ENCODE measurements around the gene SLIT2. TPM values are rescaled to one million over a fixed set of nuclear protein-coding genes. Genes with fewer than 3 reads are reported as not detected.

SLIT2 gene
- total RNA-seq (2014; rRNA removed; shearing (Covaris generic)) = 0.29 and 0.39 TPM in 2 replicates

DNA sequence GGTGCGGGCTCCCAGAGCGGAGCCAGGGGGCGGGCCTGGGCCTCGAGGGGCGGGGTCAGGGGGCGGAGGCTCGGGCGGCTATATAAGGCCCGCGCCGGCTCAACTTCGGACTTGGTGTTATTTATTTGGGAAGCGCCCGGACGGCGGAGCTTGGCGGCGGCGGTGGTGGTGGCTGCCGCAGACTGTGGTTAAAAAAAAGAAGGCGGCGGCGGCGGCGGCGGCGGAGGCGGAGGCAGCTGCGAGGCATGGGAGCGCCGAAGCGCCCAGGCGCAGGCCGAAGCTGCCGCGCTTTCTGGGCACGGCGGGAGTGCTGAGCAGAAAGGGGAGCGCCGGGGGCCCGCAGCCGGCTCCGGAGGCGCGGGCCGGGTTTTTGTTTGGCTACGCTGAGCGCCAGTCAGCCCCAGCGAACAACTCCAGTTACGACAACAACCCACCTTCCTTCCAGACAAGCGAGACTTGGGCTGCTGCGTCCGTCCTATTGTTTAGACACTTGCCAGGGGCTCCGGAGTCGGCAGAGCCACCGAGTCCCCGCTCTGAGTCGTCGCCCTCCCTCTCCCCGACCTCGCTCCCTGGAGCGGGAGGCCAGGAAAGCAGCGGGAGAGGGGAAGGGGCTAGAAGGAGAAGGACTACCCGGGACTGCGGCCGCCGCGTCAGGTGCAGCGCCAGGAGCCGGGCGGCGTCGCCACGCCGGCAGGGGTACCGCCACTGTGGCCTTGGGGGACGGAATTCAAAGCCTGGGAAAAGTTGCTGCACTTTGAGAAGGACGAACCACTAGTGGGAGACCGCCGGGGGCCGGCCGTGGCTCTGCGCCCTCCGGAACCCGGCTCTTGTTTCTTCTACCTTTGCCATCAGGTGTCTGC lies at the start of gene SLIT2:
TSS of gene SLIT2 (plus strand) at position 110 of the 860 bp plus-strand sequence. CDS start 1,911 bp downstream, outside the sequence.
- DNase-seq (ENCODE audit: low read depth) = peak; percentile 74

DNA sequence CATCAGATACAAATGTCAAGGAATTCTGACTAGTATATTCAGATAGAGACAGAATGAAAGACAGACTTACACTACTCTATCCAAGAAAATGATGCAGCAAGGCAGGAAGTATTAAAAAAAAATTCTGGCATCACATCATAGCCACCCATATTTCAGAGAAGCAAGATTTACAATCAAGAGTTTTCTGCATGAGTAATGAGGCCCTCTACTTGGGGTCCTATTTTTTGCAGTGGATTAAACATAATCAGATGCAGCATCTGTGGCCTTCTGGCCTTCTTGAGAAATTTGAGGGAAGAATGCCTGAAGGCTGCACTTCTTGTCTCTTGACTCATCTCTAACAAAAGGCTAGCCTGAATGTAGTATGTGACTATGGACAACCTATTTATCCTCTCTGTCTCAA lies 48.2 kb upstream of the SLIT2 start:
- no peak for DNase-seq (ENCODE audit: low read depth)

DNA sequence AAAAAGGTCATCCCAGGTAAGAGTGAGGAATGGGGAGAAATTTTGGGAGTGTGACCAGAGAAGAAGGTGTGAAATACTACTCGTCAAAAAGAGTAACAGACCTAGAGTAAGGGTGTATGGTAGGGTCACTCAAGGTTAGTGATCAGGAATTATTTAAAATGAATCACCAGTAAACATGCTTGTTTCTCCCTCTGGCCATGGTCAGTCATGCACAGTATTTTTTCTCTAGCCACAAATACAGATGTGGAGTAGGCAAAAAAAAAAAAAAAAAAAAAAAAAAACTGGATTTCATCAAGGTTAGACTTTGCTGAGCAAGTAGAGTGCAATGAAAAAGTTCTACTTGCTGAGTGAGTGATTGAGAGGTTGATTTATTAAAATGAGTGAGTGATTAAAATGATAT lies 34.2 kb upstream of the SLIT2 start:
- DNase-seq (ENCODE audit: low read depth) = no peak

DNA sequence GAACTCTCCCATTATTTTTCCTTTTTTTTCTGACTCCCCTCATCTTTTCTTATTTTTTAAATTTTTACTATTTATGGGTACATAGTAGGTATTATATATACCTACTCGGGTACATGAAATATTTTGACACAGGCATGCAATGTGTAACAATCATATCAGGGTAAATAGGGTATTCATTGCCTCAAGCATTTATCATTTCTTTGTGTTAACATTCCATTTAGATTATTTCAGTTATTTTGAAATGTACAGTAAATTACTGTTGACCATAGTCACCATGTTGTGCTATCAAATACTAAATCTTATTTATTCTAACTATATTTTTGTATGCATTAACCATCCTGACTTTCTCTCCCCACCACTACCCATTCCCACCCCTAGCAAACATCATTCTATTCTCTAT lies 33.8 kb upstream of the SLIT2 start:
- DNase-seq (ENCODE audit: low read depth) = no peak

DNA sequence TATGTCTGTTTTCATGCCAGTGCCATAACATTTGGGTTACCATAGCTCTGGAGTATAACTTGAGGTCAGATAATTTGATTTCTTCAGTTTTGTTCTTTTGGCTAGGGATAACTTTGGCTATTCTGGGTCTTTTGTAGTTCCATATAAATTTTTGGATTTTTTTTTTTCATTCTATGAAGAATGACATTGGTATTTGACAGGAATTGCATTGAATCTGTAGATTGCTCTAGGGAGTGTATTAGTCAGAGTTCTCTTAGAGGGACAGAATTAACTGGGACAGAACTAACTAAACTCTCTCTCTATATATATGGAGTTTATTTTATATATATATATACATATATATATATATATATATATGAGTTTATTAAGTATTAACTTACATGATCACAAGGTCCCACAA lies 32.2 kb upstream of the SLIT2 start:
- DNase-seq (ENCODE audit: low read depth) = no peak

- DNase-seq (ENCODE audit: low read depth) = no peak
Measured at GRCh38 chr4:20237894-20238537, 13.7 kb upstream of the SLIT2 start.

DNA sequence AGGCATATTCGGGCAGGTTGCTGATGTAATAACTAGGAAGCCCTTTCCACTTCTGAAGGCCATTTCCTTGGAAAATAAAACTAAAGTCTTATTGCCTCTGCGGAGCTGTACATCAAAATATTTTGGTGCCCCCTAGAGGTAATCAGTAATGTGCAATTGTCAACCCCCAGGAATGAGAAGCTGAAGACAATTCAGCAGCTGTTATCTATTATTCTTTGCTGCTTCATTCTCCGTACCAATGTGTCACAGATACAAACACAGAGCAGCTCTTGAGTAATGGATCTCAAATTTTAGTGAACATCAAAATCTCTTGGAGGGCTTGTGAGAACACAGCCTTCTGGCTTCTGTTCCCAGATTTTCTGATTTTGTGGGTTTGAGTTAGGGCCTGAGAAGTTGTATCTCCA lies 3.5 kb upstream of the SLIT2 start:
- DNase-seq (ENCODE audit: low read depth) = peak; percentile 16

DNA sequence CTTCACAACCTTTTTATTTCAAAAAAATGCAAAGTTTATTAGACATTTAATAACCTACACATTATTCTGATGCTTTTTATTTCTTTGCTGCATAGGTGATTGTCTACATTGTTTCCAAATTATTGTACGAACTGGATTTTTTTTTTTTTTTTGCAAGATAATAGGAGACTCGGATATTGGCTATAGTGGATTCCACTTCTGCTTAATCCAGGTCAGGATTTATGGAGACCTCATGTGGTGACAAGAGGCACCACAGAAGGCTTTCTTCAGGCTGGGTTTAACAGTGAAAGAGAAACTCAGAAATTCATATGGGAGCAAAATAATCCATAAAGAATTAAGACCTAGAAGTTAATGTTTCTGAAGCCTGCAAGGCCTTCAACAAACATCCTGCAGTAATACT lies 2.4 kb upstream of the SLIT2 start:
- DNase-seq (ENCODE audit: low read depth) = peak; percentile 11

- DNase-seq (ENCODE audit: low read depth) = no peak
Measured at GRCh38 chr4:20251031-20251795, 492 bp upstream of the SLIT2 start.

DNA sequence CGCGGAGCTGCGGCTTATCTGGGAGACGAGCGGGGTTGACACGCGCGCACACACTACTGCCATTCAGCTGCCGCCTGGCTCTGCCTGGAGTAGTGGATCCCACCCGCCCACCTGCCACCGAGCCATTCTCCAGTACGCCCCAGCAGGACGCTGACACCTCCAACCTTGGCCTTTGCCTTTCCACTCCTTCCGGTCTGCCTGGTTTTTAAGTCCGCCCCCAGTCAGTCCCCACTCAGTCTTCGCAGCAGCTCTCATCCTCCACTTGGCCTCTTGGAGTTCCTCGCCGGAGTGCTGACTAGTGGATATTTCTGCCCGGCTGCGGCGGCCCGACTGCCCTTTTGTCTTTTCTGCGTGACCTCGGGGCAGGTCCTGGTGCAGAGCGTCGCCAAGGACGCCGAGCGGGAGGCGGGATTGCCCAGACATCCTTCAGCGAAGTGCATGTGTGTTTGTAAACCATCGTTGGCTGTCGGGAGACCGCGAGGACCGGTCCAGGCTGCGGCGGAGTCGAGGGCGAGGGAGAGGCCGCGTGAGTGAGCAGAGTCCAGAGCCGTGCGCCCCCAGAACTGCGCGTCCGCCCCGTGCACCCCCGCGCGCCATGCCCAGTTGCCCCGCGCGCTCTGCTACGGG lies 1.1 kb downstream of the SLIT2 start:
- DNase-seq (ENCODE audit: low read depth) = peak; percentile 28

DNA sequence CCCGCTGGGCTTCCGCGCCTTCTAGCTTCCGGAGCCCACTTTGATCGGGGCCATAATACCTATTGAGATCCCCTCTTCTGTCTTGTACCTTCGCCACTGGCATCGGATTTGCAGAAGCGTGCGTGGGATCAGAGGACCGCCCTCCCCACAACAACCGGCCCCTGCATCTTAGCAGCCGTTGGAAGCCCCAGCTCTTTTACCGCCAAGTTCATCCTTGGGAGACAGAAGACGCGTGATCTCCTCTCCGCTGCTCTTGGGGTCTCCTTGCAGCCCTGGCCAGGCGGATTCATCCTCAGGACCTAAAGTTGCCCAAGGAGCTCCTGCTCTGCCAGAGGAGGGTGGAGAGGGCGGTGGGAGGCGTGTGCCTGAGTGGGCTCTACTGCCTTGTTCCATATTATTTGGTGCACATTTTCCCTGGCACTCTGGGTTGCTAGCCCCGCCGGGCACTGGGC lies 1.6 kb downstream of the SLIT2 start:
- no peak for DNase-seq (ENCODE audit: low read depth)

DNA sequence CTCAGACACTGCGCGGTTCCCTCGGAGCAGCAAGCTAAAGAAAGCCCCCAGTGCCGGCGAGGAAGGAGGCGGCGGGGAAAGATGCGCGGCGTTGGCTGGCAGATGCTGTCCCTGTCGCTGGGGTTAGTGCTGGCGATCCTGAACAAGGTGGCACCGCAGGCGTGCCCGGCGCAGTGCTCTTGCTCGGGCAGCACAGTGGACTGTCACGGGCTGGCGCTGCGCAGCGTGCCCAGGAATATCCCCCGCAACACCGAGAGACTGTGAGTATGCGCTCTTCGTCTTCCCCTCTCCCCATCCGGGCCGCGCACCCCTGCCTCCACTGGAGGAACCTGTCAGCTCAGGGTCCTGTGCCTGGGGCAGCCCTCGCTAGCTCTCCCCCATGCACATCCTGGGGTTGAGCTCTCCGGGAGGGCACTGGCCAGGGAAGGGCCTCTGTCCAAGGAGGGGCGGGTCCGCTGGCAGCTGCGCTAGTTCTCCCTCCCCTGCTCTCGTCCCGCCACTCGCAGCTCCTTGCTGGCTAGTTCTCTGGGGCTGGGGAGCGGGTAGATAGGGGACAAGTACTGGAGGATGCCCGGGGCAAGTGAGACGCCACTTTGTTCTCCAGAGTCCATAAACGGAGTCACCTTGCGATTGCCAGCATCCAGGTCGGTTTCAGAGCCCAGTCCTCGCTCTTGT lies 2.2 kb downstream of the SLIT2 start:
- peak; percentile 41 for DNase-seq (ENCODE audit: low read depth)

- DNase-seq (ENCODE audit: low read depth) = peak; percentile 37
Measured at GRCh38 chr4:20254511-20255250, 3.0 kb downstream of the SLIT2 start.

DNA sequence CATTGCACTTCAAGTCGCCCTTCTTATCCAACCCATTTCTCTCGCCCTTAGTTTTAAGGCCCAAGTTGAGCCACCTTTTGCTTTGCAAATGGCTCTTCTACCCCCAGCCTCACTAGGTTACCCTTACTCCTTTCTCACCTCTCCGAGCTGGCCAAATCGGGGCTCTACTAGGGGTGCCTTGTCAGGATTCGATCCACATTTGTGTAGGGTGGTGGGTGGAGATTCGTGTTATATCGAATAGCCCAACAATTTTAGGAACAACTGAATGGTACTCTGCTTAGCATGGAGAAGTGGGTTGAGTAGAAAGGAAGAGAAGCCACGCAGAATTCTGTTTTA lies 3.5 kb downstream of the SLIT2 start:
- DNase-seq (ENCODE audit: low read depth) = no peak

GRCh38 chr4:20255823-20256222 lies 4.1 kb downstream of the SLIT2 start:
- DNase-seq (ENCODE audit: low read depth) = no peak

- DNase-seq (ENCODE audit: low read depth) = no peak
Measured at GRCh38 chr4:20256381-20256881, 4.7 kb downstream of the SLIT2 start.

DNA sequence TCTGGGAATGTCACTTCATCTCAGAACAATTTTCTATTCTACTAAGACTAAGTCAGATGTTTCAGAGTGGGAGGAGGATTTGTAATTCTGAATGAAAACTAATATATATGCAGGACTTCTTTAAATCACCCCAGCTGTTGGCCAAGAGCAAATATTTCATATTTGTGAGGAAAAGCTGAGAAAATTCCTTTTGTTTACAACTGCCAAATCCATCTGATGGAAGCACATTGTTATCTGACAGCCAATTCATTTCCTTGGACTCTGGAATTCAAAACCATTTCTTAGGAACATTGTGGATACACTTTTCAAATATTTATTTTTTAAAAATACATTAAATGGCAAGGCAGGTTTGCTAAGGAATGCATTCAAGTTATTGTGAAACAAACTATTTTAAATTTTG lies 8.0 kb downstream of the SLIT2 start:
- DNase-seq (ENCODE audit: low read depth) = no peak

DNA sequence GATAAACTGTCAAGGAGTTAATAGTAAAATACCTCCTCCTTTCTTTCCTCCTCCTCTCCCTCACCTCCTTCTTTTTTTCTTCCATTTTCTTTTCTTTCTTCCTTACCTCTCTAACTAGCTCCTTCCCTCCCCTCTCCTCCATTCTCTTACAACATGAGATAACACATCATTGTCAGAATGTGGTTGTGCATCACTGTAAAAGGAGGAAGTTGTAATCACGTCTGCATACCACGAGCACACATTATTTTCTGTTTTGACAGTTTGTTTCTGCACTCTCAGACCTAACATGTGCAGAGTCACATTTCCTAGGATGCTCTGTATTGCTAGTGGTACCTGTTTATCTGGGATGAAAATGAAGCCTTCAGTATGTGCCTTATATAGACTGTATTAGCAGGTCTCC lies 9.1 kb downstream of the SLIT2 start:
- no peak for DNase-seq (ENCODE audit: low read depth)

- DNase-seq (ENCODE audit: low read depth) = no peak
Measured at GRCh38 chr4:20262221-20262620, 10.5 kb downstream of the SLIT2 start.

- no peak for DNase-seq (ENCODE audit: low read depth)
Measured at GRCh38 chr4:20264688-20265087, 13.0 kb downstream of the SLIT2 start.

GRCh38 chr4:20265726-20266125 lies 14.0 kb downstream of the SLIT2 start:
- DNase-seq (ENCODE audit: low read depth) = no peak

All from Daoy (cell line).